Measurements from ENCODE around the gene KLRK1. TPM values are rescaled to one million over a fixed set of nuclear protein-coding genes. Genes with fewer than 3 reads are reported as not detected.

KLRK1 gene
- total RNA-seq (2022; extraction: Qiagen RNA extraction), result 0.07 TPM in 1 of 5 replicates, not detected in the others

GRCh38 chr12:10389904-10390303, at the start of gene KLRK1:
KLRK1 (minus strand) TSS chr12:10390041; CDS start chr12:10388810, 1,231 bp downstream.

GRCh38 chr12:10435816-10436215, 46.0 kb upstream of the KLRK1 start, which contains the start of gene KLRC2:
KLRC2 (minus strand) TSS chr12:10436010; CDS start chr12:10435986, 24 bp downstream.

GRCh38 chr12:10420334-10420733, 30.5 kb upstream of the KLRK1 start, which contains the start of gene KLRC3:
KLRC3 (minus strand) TSS chr12:10420595; CDS start chr12:10420550, 45 bp downstream.

GRCh38 chr12:10409392-10409791, 19.6 kb upstream of the KLRK1 start, which contains the start of gene KLRC4:
KLRC4 (minus strand) TSS chr12:10409757; CDS start chr12:10409575, 182 bp downstream.

Other genes starting within 250 kb of the KLRK1 start
- gene OLR1, start 217.9 kb downstream of the KLRK1 start, total RNA-seq (2022; extraction: Qiagen RNA extraction), result 0.82 to 1.3 TPM (median 1.2 TPM) in 5 replicates
- gene TMEM52B, start 211.0 kb downstream of the KLRK1 start, total RNA-seq (2022; extraction: Qiagen RNA extraction), result 0.09 to 0.33 TPM (median 0.29 TPM) in 3 of 5 replicates, not detected in the others
- 34.2 to 43.8 TPM (median 39.9 TPM) in 5 replicates for gene GABARAPL1, start 177.2 kb downstream of the KLRK1 start, total RNA-seq (2022; extraction: Qiagen RNA extraction)
- gene KLRD1, start 82.2 kb downstream of the KLRK1 start, total RNA-seq (2022; extraction: Qiagen RNA extraction), result not detected in 5 replicates
- not detected in 5 replicates for gene KLRC4, start 19.7 kb upstream of the KLRK1 start, total RNA-seq (2022; extraction: Qiagen RNA extraction)
- 0.18 to 0.53 TPM (median 0.24 TPM) in 4 of 5 replicates, not detected in the other for gene KLRC3, start 30.6 kb upstream of the KLRK1 start, total RNA-seq (2022; extraction: Qiagen RNA extraction)
- gene KLRC2, start 46.0 kb upstream of the KLRK1 start, total RNA-seq (2022; extraction: Qiagen RNA extraction), result 1.5 to 2.3 TPM (median 1.9 TPM) in 5 replicates
- not detected in 5 replicates for gene KLRC1, start 63.3 kb upstream of the KLRK1 start, total RNA-seq (2022; extraction: Qiagen RNA extraction)
- 0.52 to 0.93 TPM (median 0.74 TPM) in 5 replicates for gene EIF2S3B, start 115.8 kb upstream of the KLRK1 start, total RNA-seq (2022; extraction: Qiagen RNA extraction)
- 42.7 to 63.5 TPM (median 50.5 TPM) in 5 replicates for gene MAGOHB, start 223.6 kb upstream of the KLRK1 start, total RNA-seq (2022; extraction: Qiagen RNA extraction)

All from A549 treated with Mapracorat at 1 μM for 4 hours (cell line).